Measurements from ENCODE around the gene ADGRE2. TPM values are rescaled to one million over a fixed set of nuclear protein-coding genes. Genes with fewer than 3 reads are reported as not detected.

ADGRE2 gene
- polyA plus RNA-seq, 4 donors: 0.37 to 0.69 (median 0.59) TPM

Other genes with a start within 250 kb of the ADGRE2 start
- gene TECR, start 249.0 kb downstream of the ADGRE2 start, polyA plus RNA-seq (ENCODE audit: insufficient read length in 4 of 4): 100 to 1,000 TPM; 122 to 154 (median 143) TPM
- 100 to 1,000 TPM in 2 of 4 donors, 10 to 100 TPM in 2; 90.3 to 158 (median 120) TPM for gene NDUFB7, start 206.5 kb downstream of the ADGRE2 start, polyA plus RNA-seq (ENCODE audit: insufficient read length in 4 of 4)
- gene CLEC17A, start 195.5 kb downstream of the ADGRE2 start, polyA plus RNA-seq (ENCODE audit: insufficient read length in 4 of 4): under 1 TPM in 2 of 4 donors, not detected in 2; 0.23 to 0.26 TPM
- gene ADGRE3, start 103.7 kb downstream of the ADGRE2 start, polyA plus RNA-seq (ENCODE audit: insufficient read length in 4 of 4): under 1 TPM in 3 of 4 donors, not detected in 1; 0.08 to 0.14 (median 0.09) TPM
- gene ZNF333, start 88.5 kb downstream of the ADGRE2 start, polyA plus RNA-seq (ENCODE audit: insufficient read length in 4 of 4): 10 to 100 TPM; 13.8 to 31.3 (median 21.3) TPM
- not detected for gene OR7A5, start 56.6 kb upstream of the ADGRE2 start, polyA plus RNA-seq (ENCODE audit: insufficient read length in 4 of 4)
- under 1 TPM; 0.06 to 0.24 (median 0.12) TPM for gene OR7C1, start 56.6 kb upstream of the ADGRE2 start, polyA plus RNA-seq (ENCODE audit: insufficient read length in 4 of 4)
- gene OR7A10, start 70.4 kb upstream of the ADGRE2 start, polyA plus RNA-seq (ENCODE audit: insufficient read length in 4 of 4): not detected
- gene OR7A17, start 107.6 kb upstream of the ADGRE2 start, polyA plus RNA-seq (ENCODE audit: insufficient read length in 4 of 4): under 1 TPM in 2 of 4 donors, not detected in 2; 0.05 to 0.08 TPM
- not detected for gene OR7C2, start 162.9 kb upstream of the ADGRE2 start, polyA plus RNA-seq (ENCODE audit: insufficient read length in 4 of 4)
- gene SLC1A6, start 201.3 kb upstream of the ADGRE2 start, polyA plus RNA-seq (ENCODE audit: insufficient read length in 4 of 4): under 1 TPM; 0.34 to 0.81 (median 0.48) TPM

Measured in left renal cortex interstitium (tissue), 4 donors.